ENCODE data around the gene EPO. TPM values are rescaled to one million over a fixed set of nuclear protein-coding genes. Genes with fewer than 3 reads are reported as not detected.

Gene EPO
- total and polyA plus RNA-seq, 2 of the 8 experiments (the other 6 are each of a cell fraction or from before 2014, with no cell fraction given): 0.42 to 0.95 TPM

DNA sequence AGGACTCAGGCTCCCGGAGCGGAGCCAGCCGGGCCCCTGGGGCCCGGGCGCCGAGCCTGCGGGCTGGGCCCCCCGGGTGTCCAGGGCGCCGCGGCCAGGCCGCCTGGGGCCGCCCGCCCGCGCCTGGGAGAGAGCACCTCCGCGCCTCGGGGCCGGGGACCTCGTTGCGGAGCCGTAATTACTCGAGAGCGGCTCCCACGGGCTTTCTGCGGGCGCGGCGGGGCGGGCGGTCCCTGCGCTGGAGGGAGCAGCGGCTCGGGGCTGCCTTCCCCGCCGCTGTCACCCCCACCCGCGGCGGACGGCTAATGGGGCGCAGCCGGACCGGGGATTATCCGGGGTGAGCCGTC, 45.2 kb upstream of the EPO start (continued):
- TF ChIP-seq RFX5 (IDR thresholded peaks at IDR 0.05; ENCODE audit: borderline replicate concordance, low read depth, low read length): no peak

Measured in H1 (cell line).